H9 (cell line): Measurements from ENCODE around the gene PRR35. TPM values are rescaled to one million over a fixed set of nuclear protein-coding genes. Genes with fewer than 3 reads are reported as not detected.

Experiments used
- DNase-seq: peaks from one replicate; pipeline ENCODE4 v3.0.0-alpha.2; 2017
- H2AFZ ChIP-seq: one replicate; pipeline ENCODE4 v1.6.1; 2013; ENCODE audit warnings: mild to moderate bottlenecking, low read length, control low read depth, moderate library complexity
- H2AK5ac ChIP-seq: 2 replicates; pipeline ENCODE4 v1.6.1; 2013; ENCODE audit warnings: low read length, control low read depth, mixed read lengths; ENCODE audit not compliant: insufficient read length
- H2BK120ac ChIP-seq: one replicate; pipeline ENCODE4 v1.6.1; 2013; ENCODE audit warnings: low read depth, mild to moderate bottlenecking, low read length, control low read depth, inconsistent platforms; ENCODE audit not compliant: poor library complexity, severe bottlenecking
- H2BK12ac ChIP-seq: 2 replicates; pipeline ENCODE4 v1.6.1; 2013; ENCODE audit warnings: low read length, control low read depth, mixed read lengths, low read depth; ENCODE audit not compliant: insufficient read length
- H2BK15ac ChIP-seq: 2 replicates; pipeline ENCODE4 v1.6.1; 2013; ENCODE audit warnings: low read depth, low read length, control low read depth
- H2BK20ac ChIP-seq: one replicate; pipeline ENCODE4 v1.6.1; 2013; ENCODE audit warnings: low read depth, mild to moderate bottlenecking, low read length, control low read depth, inconsistent platforms; ENCODE audit not compliant: poor library complexity, severe bottlenecking
- H2BK5ac ChIP-seq: 2 replicates; pipeline ENCODE4 v1.6.1; 2013; ENCODE audit warnings: low read length, control low read depth, mixed read lengths; ENCODE audit not compliant: insufficient read length
- H3K14ac ChIP-seq: 2 replicates; pipeline ENCODE4 v1.6.1; 2013; ENCODE audit warnings: low read length, control low read depth; ENCODE audit not compliant: insufficient read depth
- H3K18ac ChIP-seq: 2 replicates; pipeline ENCODE4 v1.6.1; 2013; ENCODE audit warnings: low read depth, mild to moderate bottlenecking, mixed read lengths, low read length, control low read depth; ENCODE audit not compliant: insufficient read length
- H3K23ac ChIP-seq: 2 replicates; pipeline ENCODE4 v1.6.1; 2013; ENCODE audit warnings: low read length, control low read depth, mixed read lengths, low read depth; ENCODE audit not compliant: insufficient read length
- H3K23me2 ChIP-seq: 2 replicates; pipeline ENCODE4 v1.6.1; 2013; ENCODE audit warnings: low read depth, mild to moderate bottlenecking, mixed read lengths, low read length, control low read depth; ENCODE audit not compliant: insufficient read length, poor library complexity, severe bottlenecking
- H3K27ac ChIP-seq: 2 replicates; pipeline ENCODE4 v1.5.1; 2013; ENCODE audit warnings: low read length, control low read depth, mixed read lengths, low read depth; ENCODE audit not compliant: insufficient read length
- H3K27me3 ChIP-seq: 2 replicates; pipeline ENCODE4 v1.6.1; 2013; ENCODE audit warnings: low read length, control low read depth, inconsistent platforms; ENCODE audit not compliant: insufficient read depth
- H3K4ac ChIP-seq: 2 replicates; pipeline ENCODE4 v1.6.1; 2013; ENCODE audit warnings: low read depth, mild to moderate bottlenecking, control low read depth, inconsistent platforms, low read length, moderate library complexity
- H3K4me1 ChIP-seq: 2 replicates; pipeline ENCODE4 v1.6.1; 2013; ENCODE audit warnings: low read length, control low read depth, inconsistent platforms; ENCODE audit not compliant: insufficient read depth
- H3K4me2 ChIP-seq: 2 replicates; pipeline ENCODE4 v1.6.1; 2013; ENCODE audit warnings: low read length, control low read depth, mixed read lengths; ENCODE audit not compliant: insufficient read length, insufficient read depth
- H3K56ac ChIP-seq: 2 replicates; pipeline ENCODE4 v1.6.1; 2013; ENCODE audit warnings: low read depth, mild to moderate bottlenecking, mixed read lengths, low read length, control low read depth; ENCODE audit not compliant: insufficient read length
- H3K79me1 ChIP-seq: 2 replicates; pipeline ENCODE4 v1.6.1; 2013; ENCODE audit warnings: low read depth, mild to moderate bottlenecking, moderate library complexity, low read length, control low read depth, inconsistent platforms; ENCODE audit not compliant: insufficient read depth, poor library complexity, severe bottlenecking
- H3K79me2 ChIP-seq: 2 replicates; pipeline ENCODE4 v1.6.1; 2013; ENCODE audit warnings: low read length, control low read depth, inconsistent platforms; ENCODE audit not compliant: insufficient read depth
- H3K9ac ChIP-seq: 2 replicates; pipeline ENCODE4 v1.6.1; 2013; ENCODE audit warnings: low read length, control low read depth, mixed read lengths; ENCODE audit not compliant: insufficient read length; ENCODE audit errors: extremely low read depth
- H3K9me3 ChIP-seq: one replicate; pipeline ENCODE4 v1.6.1; 2013; ENCODE audit warnings: low read depth, low read length, inconsistent platforms; ENCODE audit not compliant: control insufficient read depth
- H3T11ph ChIP-seq: one replicate; pipeline ENCODE4 v1.6.1; 2013; ENCODE audit warnings: mild to moderate bottlenecking, low read length, control low read depth, inconsistent platforms
- H4K20me1 ChIP-seq: one replicate; pipeline ENCODE4 v1.6.1; 2013; ENCODE audit not compliant: control insufficient read depth, insufficient read length, insufficient read depth
- H4K5ac ChIP-seq: 2 replicates; pipeline ENCODE4 v1.6.1; 2013; ENCODE audit warnings: low read depth, mild to moderate bottlenecking, mixed read lengths, low read length, control low read depth; ENCODE audit not compliant: insufficient read length
- H4K8ac ChIP-seq: replicated peaks from 2 replicates; pipeline ENCODE4 v1.6.1; 2013; ENCODE audit warnings: low read length, control low read depth, mixed read lengths, low read depth; ENCODE audit not compliant: insufficient read length
- H4K91ac ChIP-seq: 2 replicates; pipeline ENCODE4 v1.6.1; 2013; ENCODE audit warnings: low read depth, mild to moderate bottlenecking, moderate library complexity, mixed read lengths, low read length, control low read depth; ENCODE audit not compliant: insufficient read length
- H3K27ac Mint-ChIP-seq, 3 experiments: 2 replicates in 2 of 3; 3 replicates in 1 of 3; pipeline ENCODE4 v1.8.0; 2020 to 2021; ENCODE audit warnings: mixed read lengths in 3 of 3, mild to moderate bottlenecking in 1 of 3, moderate library complexity in 1 of 3
- H3K27me3 Mint-ChIP-seq: 2 replicates; pipeline ENCODE4 v1.8.0; 2021; ENCODE audit warnings: low read depth, mild to moderate bottlenecking, moderate library complexity, mixed read lengths
- H3K36me3 Mint-ChIP-seq, 3 experiments: 2 replicates in 2 of 3; 3 replicates in 1 of 3; pipeline ENCODE4 v1.8.0; 2020 to 2021; ENCODE audit warnings: low read depth in 3 of 3, mixed read lengths in 3 of 3; ENCODE audit not compliant: insufficient read depth in 1 of 3
- H3K4me1 Mint-ChIP-seq, 2 experiments: 2 replicates each; pipeline ENCODE4 v1.8.0; 2020; ENCODE audit warnings: mixed read lengths in 2 of 2
- H3K4me3 Mint-ChIP-seq, 2 experiments: 2 replicates in 1 of 2; 3 replicates in 1 of 2; pipeline ENCODE4 v1.8.0; 2020 to 2021; ENCODE audit warnings: mild to moderate bottlenecking in 2 of 2, mixed read lengths in 2 of 2, moderate library complexity in 1 of 2
- H3K9me3 Mint-ChIP-seq, 2 experiments: 2 replicates in 1 of 2; 3 replicates in 1 of 2; pipeline ENCODE4 v1.8.0; 2020; ENCODE audit warnings: mild to moderate bottlenecking in 2 of 2, mixed read lengths in 2 of 2, moderate library complexity in 1 of 2
- WGBS: extraction: QIAGEN DNeasy Blood & Tissue Kit; methylation state at CpG from one replicate; pipeline ENCODE4 v1.1.7; 2013; ENCODE audit warnings: missing lambda C conversion rate, low lambda C conversion rate, mixed read lengths; ENCODE audit not compliant: insufficient read length; ENCODE audit errors: extremely low coverage; 5-methylcytosine and 5-hydroxymethylcytosine counted together
- total RNA-seq: library from RNA; stranded (reverse); gene quantifications from 2 replicates; pipeline ENCODE4 v1.2.1, GENCODE V29; 2021
- TF ChIP-seq, protein P1 (sequence below): fragments of 200-600 bp; sonication (generic); conservative IDR thresholded peaks from 3 replicates; pipeline ENCODE4 v1.8.0; 2021; ENCODE audit warnings: antibody characterized with exemption, mild to moderate bottlenecking

The PRR35 gene
- total RNA-seq, 1 experiment from 2014 or later, result 0.33 TPM

DNA sequence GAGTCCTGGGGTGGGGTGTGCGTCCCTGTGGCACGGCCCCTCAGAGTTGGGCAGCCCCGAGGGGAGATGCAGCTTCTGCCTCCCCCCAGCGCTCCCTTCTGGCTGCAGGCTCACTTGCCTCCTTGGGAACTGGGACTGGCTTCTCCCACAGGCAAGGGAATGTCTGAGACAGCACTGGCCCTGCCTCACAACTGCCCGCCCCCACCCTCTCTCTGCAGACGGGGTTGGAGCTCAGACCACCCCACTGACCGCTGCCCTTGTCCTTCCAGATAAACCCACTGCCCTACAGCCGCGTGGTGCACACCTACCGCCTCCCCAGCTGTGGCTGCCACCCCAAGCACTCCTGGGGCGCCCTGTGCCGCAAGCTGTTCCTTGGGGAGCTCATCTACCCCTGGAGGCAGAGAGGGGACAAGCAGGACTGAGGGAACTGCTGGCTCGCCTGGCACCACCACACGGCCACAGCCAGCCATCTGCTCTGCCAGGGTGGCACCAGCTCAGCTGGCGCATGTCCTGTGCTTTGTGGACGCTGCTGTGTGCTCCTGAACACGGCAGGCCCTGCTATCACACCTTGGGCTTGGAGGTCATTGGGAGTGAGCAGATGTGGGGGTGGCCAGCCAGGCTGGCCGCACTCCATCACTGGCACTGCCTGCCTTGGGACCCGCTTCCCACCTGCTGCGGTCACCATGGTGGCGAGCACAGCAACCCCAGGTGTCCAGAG lies 22.6 kb downstream of the PRR35 start:
- Histone ChIP-seq H4K8ac (no peak overlapping the region), H3T11ph (no peak overlapping the region), H2BK12ac (no peak overlapping the region), H4K5ac (no peak overlapping the region), H4K20me1 (no peaks in the 10 kb centered on the region), H2BK15ac (no peak overlapping the region), H2BK20ac (no peak overlapping the region), H3K4me1 (no peaks in the 10 kb centered on the region; the same call in 1 of the 2 replicates), H3K27ac (no peak overlapping the region), H3K79me1 (no peaks in the 10 kb centered on the region), H3K79me2 (no peaks in the 10 kb centered on the region), H2BK5ac (no peak overlapping the region), H2AK5ac (no peak overlapping the region), H3K23me2 (no peaks in the 10 kb centered on the region), H3K14ac (no peak overlapping the region; the same call in 1 of the 2 replicates), H2AFZ (no peak overlapping the region), H3K23ac (no peak overlapping the region), H3K18ac (no peak overlapping the region), H4K91ac (no peak overlapping the region), H3K56ac (no peak overlapping the region), H3K9me3 (no peaks in the 10 kb centered on the region), H3K4ac (no peak overlapping the region), H3K9ac (no peak overlapping the region), H2BK120ac (no peak overlapping the region), H3K27me3 (peaks cover 7% of the 10 kb centered on the region; the same call in 1 of the 2 replicates), H3K4me2 (no peak overlapping the region)
- Mint-ChIP-seq H3K27ac (no peak overlapping the region), H3K4me1 (peaks cover 6 to 16% of the 10 kb centered on the region in 2 experiments), H3K36me3 (peaks cover 0 to 4% (median 4%) of the 10 kb centered on the region in 3 experiments; a peak in 3 of 7 replicates), H3K9me3 (no peaks in the 10 kb centered on the region), H3K27me3 (peaks cover 27% of the 10 kb centered on the region), H3K4me3 (no peak overlapping the region; a peak in 1 of 5 replicates)
- no CpG with 5 or more reads among the region's 21 CpGs for WGBS
- TF ChIP-seq, protein P1, sequence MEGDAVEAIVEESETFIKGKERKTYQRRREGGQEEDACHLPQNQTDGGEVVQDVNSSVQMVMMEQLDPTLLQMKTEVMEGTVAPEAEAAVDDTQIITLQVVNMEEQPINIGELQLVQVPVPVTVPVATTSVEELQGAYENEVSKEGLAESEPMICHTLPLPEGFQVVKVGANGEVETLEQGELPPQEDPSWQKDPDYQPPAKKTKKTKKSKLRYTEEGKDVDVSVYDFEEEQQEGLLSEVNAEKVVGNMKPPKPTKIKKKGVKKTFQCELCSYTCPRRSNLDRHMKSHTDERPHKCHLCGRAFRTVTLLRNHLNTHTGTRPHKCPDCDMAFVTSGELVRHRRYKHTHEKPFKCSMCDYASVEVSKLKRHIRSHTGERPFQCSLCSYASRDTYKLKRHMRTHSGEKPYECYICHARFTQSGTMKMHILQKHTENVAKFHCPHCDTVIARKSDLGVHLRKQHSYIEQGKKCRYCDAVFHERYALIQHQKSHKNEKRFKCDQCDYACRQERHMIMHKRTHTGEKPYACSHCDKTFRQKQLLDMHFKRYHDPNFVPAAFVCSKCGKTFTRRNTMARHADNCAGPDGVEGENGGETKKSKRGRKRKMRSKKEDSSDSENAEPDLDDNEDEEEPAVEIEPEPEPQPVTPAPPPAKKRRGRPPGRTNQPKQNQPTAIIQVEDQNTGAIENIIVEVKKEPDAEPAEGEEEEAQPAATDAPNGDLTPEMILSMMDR, result no peak; the same call in 1 of the 3 replicates
- no peak for DNase-seq
